RWPE1 (cell line): ENCODE data around the gene THADA.
"Not testable (repeated sequence)": the region's sequence is repeated elsewhere in the genome, so short reads cannot be mapped to it uniquely, and the experiment has no call there.

ENCODE experiments used
- CTCF ChIA-PET: fragments of 350-600 bp; sonication (Branson Sonifier 250); formaldehyde crosslinking; extraction: SDS; loops from one replicate; lab custom pipeline; 2021; lab: Yijun Ruan, JAX
- POLR2A ChIA-PET: fragments of 400-600 bp; formaldehyde crosslinking; extraction: SDS; loops from one replicate; lab custom pipeline; 2020; ENCODE audit warnings: antibody characterized with exemption; ENCODE audit not compliant: low non-redundant PET; lab: Yijun Ruan, JAX
- DNase-seq: peaks from one replicate; pipeline ENCODE4 v3.0.0; 2012; ENCODE audit warnings: low spot score
- H3K27ac ChIP-seq: fragments of 450-650 bp; 2 replicates; pipeline ENCODE4 v1.5.1; 2017
- TF ChIP-seq, protein P1 (sequence below): fragments of 450-650 bp; conservative IDR thresholded peaks from 2 replicates; pipeline ENCODE4 v1.5.1; 2017; ENCODE audit warnings: low read depth, mild to moderate bottlenecking

Gene THADA

DNA sequence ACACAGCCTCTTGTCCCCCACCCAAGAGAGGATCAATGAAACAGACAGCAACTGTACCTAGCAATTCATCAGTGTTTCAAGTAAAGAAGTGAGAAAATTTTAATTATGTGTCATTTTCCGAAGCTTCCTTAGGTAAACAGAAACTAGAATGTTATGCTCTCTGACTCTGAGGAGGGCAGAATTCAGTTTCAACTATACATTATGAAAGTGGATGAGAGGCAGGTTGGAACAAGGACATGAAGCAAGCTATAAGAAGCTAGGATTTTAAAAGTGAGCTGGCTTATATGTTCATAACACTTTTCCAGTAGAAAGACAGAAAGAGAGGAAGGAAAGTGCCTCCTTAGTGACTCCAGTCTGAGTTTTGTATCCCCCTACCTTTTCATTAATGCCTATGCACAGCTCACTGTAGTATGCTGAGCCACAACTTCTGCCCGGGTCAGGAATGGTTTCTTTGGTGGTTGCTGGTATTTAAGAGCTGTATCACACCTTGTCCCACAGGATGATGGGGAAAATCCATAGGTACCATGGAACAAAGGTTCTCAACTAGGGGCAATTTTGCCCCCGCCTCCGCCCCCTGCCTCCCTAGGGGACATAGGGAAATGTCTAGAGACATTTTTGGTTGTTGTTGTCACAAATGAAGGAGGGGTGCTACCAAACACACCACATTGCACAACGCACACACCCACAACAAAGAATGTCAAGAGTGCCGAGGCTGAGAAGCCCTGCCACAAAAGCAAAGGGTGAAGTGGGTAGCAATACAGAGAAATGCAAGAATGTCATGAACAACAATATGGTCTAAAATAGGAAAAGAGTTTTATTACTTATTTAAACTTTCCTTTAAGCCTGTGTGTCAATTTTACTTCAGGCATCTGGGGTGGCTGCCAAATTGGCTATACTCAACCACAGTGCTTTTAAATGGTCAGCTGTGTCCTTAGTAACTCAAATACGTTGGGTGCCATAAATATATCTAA is 208.5 kb downstream of the THADA start:
- no peak overlapping the region for H3K27ac ChIP-seq

DNA sequence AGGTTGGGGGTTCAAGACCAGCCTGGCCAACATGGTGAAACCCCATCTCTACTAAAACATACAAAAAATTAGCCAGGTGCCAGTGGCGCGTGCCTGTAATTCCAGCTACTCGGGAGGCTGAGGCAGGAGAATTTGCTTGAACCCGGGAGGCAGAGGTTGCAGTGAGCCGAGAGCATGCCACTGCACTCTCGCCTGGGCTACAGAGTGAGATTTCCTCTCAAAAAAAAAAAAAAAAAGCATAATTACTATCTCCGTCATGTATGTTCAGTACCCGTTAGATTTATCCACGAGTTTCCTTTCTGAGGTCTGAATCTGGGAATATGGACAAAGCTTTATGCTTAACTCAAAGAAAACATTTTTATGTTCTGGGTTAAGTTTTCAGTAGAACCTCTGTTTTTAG is 209.2 kb downstream of the THADA start:
- POLR2A ChIA-PET, CTCF ChIA-PET, H3K27ac ChIP-seq, DNase-seq: not testable (repeated sequence)

More for the DNA sequence above, 208.5 kb downstream of the THADA start:
- TF ChIP-seq, protein P1, sequence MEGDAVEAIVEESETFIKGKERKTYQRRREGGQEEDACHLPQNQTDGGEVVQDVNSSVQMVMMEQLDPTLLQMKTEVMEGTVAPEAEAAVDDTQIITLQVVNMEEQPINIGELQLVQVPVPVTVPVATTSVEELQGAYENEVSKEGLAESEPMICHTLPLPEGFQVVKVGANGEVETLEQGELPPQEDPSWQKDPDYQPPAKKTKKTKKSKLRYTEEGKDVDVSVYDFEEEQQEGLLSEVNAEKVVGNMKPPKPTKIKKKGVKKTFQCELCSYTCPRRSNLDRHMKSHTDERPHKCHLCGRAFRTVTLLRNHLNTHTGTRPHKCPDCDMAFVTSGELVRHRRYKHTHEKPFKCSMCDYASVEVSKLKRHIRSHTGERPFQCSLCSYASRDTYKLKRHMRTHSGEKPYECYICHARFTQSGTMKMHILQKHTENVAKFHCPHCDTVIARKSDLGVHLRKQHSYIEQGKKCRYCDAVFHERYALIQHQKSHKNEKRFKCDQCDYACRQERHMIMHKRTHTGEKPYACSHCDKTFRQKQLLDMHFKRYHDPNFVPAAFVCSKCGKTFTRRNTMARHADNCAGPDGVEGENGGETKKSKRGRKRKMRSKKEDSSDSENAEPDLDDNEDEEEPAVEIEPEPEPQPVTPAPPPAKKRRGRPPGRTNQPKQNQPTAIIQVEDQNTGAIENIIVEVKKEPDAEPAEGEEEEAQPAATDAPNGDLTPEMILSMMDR: no peak
- no peak for DNase-seq
- POLR2A ChIA-PET: no interaction called here
- CTCF ChIA-PET: no interaction called here

DNA sequence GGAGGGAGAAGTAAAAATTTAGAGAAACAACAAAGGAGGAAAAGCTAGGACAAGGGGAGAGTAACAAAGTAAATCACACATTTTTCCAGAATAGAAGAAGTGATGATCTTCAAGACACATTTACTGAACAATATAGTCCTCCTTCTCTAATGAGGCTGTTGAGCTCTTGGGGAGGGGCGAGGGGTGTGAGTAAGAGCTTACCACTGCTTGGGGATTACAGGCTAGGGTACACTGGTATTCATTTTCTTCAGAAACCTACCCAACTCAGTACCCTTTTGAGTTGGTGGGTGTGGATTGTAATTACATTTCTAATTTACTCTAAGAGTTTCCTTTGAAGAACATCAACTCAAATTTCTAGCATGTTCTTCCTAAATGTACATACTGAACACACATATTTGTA is 211.7 kb downstream of the THADA start:
- ChIA-PET CTCF (no interaction called here), POLR2A (no interaction called here)
- H3K27ac ChIP-seq: no peak overlapping the region
- TF ChIP-seq, protein P1: no peak
- DNase-seq: no peak

DNA sequence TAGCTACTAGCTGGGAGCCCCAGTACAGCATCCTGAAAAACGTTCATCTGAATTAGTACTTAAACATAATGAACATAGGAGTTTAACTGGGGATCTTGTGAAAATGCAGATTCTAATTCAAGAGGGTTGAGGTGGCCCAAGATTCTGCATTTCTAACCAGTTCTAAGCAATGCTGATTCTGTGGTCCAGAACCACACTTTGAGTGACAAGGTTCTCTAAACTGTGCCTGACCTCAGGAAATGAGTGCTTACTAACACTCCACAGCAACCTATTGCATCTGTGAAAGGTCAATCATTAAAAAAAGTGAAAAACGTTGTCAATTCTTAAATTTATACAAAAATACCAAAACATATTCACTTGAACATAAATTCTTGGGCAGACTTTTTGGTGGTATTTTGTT is 212.3 kb downstream of the THADA start:
- DNase-seq: no peak
- CTCF ChIA-PET: no interaction called here
- no peak overlapping the region for H3K27ac ChIP-seq
- TF ChIP-seq, protein P1: no peak
- POLR2A ChIA-PET: no interaction called here

DNA sequence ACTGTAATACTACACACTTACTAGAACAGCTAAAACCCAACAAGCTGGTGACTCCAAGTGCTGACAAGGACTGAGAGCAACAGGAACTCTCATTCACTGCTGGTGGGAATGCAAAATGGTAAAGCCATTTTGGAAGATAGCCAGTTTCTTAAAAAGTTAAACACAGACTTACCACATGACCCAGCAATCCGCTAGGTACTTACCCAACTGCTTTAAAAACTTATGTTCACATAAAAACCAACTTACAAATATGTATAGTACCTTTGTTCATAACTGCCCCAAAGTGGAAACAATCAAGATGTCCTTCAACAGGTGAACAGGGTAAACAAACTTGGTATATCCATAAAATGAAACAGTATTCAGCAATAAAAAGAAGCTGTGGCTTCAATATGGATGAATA is 216.3 kb downstream of the THADA start:
- TF ChIP-seq, protein P1: no peak
- no peak overlapping the region for H3K27ac ChIP-seq
- ChIA-PET POLR2A (no interaction called here), CTCF (no interaction called here)
- no peak for DNase-seq

DNA sequence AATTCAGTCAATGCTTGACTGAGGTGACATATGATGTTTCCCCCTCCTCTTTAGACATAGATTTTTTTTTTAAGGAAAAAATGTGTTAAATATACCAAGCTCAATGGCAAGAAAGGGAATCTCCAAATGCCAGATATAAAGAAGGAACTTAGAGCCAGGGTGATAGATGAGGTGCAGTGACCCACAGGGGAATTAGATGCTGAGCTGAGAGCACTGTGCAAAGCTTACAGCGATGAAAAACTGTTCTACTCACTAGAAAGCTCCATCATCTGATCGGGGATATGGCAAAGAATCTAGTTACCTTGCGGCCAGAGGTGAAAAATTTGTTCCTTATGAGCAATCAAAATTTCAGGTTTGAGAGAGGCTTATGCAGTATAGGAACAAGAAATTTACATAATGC is 218.5 kb downstream of the THADA start:
- ChIA-PET POLR2A (no interaction called here), CTCF (no interaction called here)
- no peak for DNase-seq
- no peak overlapping the region for H3K27ac ChIP-seq
- TF ChIP-seq, protein P1: no peak

DNA sequence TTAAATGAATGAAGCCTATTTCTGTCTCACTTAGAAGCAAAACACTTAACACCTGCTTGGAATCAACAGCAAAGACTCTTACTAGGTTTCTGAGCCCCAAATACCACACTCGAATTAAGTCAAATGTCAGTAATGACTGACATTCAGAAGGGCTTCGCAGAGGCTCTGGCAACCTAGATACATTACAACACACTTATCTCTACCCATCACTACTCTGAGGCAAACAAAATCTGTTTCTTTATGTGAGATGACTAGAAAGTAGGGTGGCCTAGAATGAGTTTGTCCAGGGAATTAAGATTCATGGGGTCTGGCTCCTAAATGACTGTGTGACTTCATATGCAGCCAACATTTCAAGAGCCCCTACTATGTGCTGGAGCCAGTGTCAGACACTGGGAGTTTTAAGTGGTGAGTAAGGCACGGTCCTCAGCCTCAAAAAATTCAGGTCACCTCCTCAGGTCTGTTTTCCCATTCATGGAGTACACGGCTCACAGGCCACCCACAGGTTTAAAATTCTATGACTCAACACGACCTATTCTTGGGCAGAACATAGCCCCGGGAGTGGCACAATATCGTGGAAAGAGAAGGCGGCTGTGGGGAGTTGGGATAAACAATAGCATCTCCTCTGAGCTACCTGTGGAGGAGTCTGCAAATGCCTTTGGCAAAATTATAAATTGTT is 219.2 kb downstream of the THADA start:
- POLR2A ChIA-PET: no interaction called here
- CTCF ChIA-PET: no interaction called here
- no peak overlapping the region for H3K27ac ChIP-seq
- no peak for DNase-seq
- TF ChIP-seq, protein P1: no peak
